Ascending aorta (tissue), 2 donors: ENCODE measurements around the gene RLIM. TPM values are rescaled to one million over a fixed set of nuclear protein-coding genes. Genes with fewer than 3 reads are reported as not detected.

Experiments
- DNase-seq, 2 donors: peaks; one replicate each; pipeline ENCODE4 v3.0.0-alpha.2; 2019; ENCODE audit warnings: low spot score in 2 of 2
- H3K27ac ChIP-seq, 2 donors: fragments of 200-600 bp; sonication (generic); one replicate each; pipeline ENCODE4 v1.5.1; 2016 to 2017; ENCODE audit warnings: mild to moderate bottlenecking in 1 of 2
- H3K27me3 ChIP-seq: fragments of 200-600 bp; sonication (generic); one replicate; pipeline ENCODE4 v1.5.1; 2017
- H3K36me3 ChIP-seq, 2 donors: fragments of 200-600 bp; sonication (generic); one replicate each; pipeline ENCODE4 v1.5.1; 2016
- H3K4me1 ChIP-seq, 2 donors: fragments of 200-600 bp; sonication (generic); one replicate each; pipeline ENCODE4 v1.5.1; 2016 to 2017; ENCODE audit warnings: mild to moderate bottlenecking in 1 of 2
- H3K4me3 ChIP-seq, 2 donors: fragments of 200-600 bp; sonication (generic); one replicate each; pipeline ENCODE4 v1.5.1; 2016 to 2017; ENCODE audit warnings: mild to moderate bottlenecking in 1 of 2
- H3K9me3 ChIP-seq, 2 donors: fragments of 200-600 bp; sonication (generic); one replicate each; pipeline ENCODE4 v1.5.1; 2016
- intact Hi-C: fragments of 100-400 bp; cut with DNase I; formaldehyde crosslinking; loops from one replicate; pipeline ENCODE4 v1.15.1; 2023
- total RNA-seq: library from RNA; depleted of rRNA; stranded (reverse); fragments of >200 nt; gene quantifications from one replicate; pipeline ENCODE4 v1.1.0, GENCODE V29; 2016
- TF ChIP-seq, protein P1 (sequence below), 3 experiments: fragments of 200-600 bp in 2 of 3; fragments of 450-650 bp in 1 of 3; sonication (generic) in 2 of 3; IDR thresholded peaks; one replicate each; pipeline ENCODE4 v1.5.1; 2016 to 2019; ENCODE audit warnings: antibody characterized with exemption in 3 of 3, mild to moderate bottlenecking in 1 of 3, moderate library complexity in 1 of 3

The RLIM gene
- total RNA-seq, 1 donor from 2014 or later: 11.9 TPM

DNA sequence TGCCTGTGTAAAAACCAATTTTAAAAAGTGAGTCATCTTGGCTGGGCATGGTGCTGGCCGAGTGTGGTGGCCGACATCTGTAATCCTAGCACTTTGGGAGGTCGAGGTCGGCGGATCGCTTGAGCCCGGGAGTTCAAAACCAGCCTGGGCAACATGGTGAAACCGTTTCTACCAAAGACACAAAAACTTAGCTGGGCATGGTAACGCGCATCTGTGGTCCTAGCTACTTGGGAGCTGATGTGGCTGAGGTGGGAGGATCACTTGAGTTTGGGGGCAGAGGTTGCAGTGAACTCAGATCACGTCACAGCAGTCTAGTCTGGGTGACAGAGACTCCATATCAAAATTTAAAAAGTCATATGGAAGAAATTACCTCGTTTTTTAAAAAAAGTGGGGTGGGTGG is 7.6 kb downstream of the RLIM start:
- no peaks in the 10 kb centered on the region for H3K9me3 ChIP-seq
- no peaks in the 10 kb centered on the region for H3K4me1 ChIP-seq
- intact Hi-C loops: no loop called here
- H3K27me3 ChIP-seq: no peaks in the 10 kb centered on the region
- H3K36me3 ChIP-seq: peaks cover 0 to 4% of the 10 kb centered on the region in 2 donors
- DNase-seq: no peak
- TF ChIP-seq, protein P1, sequence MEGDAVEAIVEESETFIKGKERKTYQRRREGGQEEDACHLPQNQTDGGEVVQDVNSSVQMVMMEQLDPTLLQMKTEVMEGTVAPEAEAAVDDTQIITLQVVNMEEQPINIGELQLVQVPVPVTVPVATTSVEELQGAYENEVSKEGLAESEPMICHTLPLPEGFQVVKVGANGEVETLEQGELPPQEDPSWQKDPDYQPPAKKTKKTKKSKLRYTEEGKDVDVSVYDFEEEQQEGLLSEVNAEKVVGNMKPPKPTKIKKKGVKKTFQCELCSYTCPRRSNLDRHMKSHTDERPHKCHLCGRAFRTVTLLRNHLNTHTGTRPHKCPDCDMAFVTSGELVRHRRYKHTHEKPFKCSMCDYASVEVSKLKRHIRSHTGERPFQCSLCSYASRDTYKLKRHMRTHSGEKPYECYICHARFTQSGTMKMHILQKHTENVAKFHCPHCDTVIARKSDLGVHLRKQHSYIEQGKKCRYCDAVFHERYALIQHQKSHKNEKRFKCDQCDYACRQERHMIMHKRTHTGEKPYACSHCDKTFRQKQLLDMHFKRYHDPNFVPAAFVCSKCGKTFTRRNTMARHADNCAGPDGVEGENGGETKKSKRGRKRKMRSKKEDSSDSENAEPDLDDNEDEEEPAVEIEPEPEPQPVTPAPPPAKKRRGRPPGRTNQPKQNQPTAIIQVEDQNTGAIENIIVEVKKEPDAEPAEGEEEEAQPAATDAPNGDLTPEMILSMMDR (IDR thresholded peaks at IDR 0.05): no peak
- H3K27ac ChIP-seq: no peak overlapping the region
- no peak overlapping the region for H3K4me3 ChIP-seq

DNA sequence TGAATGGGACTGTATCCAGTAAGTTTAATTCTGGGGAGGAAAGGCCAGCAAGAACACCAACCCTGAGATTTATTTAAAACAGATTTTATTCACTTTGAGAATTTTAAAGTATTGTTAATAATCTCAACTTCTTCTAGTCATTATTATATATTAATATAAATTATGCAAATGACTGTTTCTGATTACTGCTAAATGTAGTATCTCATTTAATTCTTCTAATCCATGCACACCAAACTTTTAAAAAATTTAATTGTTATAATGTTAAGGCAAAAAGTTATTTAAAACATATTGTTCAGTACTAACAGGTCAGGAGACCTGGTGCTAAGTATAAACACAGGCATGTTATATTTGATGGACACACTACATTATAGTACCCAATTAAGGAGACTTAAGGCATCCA is 8.1 kb downstream of the RLIM start:
- no peaks in the 10 kb centered on the region for H3K27me3 ChIP-seq
- intact Hi-C loops: no loop called here
- TF ChIP-seq, protein P1 (IDR thresholded peaks at IDR 0.05): no peak

DNA sequence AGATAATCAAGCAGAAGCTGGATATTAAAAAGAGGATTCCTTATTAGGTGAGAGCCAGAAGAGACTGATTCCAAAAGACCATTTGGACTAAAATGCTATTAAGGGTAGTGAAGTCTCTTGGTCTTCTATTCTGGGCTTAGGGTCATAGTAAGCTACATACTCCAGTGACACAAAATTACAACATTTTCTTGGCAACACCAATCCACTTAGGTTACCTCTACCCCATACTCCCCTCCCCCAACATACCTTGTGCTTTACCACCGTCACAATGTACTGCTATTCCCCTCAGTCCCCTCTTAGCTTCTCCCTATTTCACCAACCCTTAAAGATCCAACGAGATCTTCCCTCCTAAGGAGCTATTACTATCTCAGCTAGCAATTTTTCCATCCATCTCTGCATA is 11.4 kb downstream of the RLIM start:
- intact Hi-C loops: no loop called here
- no peaks in the 10 kb centered on the region for H3K9me3 ChIP-seq
- no peak for DNase-seq
- H3K36me3 ChIP-seq: peaks cover 0 to 5% of the 10 kb centered on the region in 2 donors
- H3K27ac ChIP-seq: no peak overlapping the region
- TF ChIP-seq, protein P1 (IDR thresholded peaks at IDR 0.05): no peak
- H3K4me1 ChIP-seq: no peaks in the 10 kb centered on the region
- no peaks in the 10 kb centered on the region for H3K27me3 ChIP-seq
- H3K4me3 ChIP-seq: no peak overlapping the region

More for the DNA sequence above, 8.1 kb downstream of the RLIM start:
- no peaks in the 10 kb centered on the region for H3K9me3 ChIP-seq
- no peak overlapping the region for H3K27ac ChIP-seq
- no peak for DNase-seq
- H3K4me3 ChIP-seq: no peak overlapping the region
- H3K36me3 ChIP-seq: peaks cover 0 to 4% of the 10 kb centered on the region in 2 donors
- no peaks in the 10 kb centered on the region for H3K4me1 ChIP-seq

DNA sequence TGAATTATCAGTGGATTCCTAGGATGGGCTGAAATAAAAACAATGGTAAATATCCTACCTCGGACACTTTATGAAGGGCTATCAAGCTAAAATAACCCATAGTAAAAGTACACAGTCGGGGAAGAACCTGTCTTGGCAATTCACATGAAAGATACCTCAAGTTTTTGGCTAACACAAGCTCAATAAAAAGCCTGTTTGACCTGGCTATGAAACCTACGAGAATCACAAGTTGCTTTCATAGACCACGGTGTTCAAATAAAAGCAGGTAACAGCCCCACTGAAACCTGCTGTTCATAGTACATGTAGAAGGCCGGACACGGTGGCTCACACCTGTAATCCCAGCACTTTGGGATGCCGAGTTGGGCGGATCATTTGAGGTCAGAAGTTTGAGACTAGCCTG is 12.3 kb downstream of the RLIM start:
- no peaks in the 10 kb centered on the region for H3K4me1 ChIP-seq
- no peak overlapping the region for H3K4me3 ChIP-seq
- H3K27me3 ChIP-seq: no peaks in the 10 kb centered on the region
- no peak overlapping the region for H3K27ac ChIP-seq
- peaks cover 0 to 5% of the 10 kb centered on the region in 2 donors for H3K36me3 ChIP-seq
- no peaks in the 10 kb centered on the region for H3K9me3 ChIP-seq
- no peak for DNase-seq
- intact Hi-C loops: no loop called here
- TF ChIP-seq, protein P1 (IDR thresholded peaks at IDR 0.05): no peak

DNA sequence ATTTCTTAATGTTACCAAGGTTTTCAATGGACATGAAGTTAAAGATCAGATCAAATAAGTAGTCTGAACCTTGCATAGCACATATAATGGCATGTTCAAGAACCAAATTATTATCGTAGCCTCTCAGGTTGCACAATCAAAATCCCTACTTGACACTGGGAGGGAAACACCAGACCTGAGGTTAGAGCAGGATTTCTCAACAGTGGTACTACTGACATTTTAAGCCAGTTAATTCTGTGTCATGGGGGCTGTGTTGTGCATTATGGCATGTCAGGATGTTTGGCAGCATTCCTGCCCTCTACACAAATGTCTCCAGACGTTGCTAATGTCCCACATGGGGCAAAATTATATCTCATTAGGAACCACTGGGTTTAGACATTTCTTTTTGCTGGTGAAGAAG is 20.8 kb downstream of the RLIM start:
- intact Hi-C loops: no loop called here
- Histone ChIP-seq H3K9me3 (no peaks in the 10 kb centered on the region), H3K4me3 (no peak overlapping the region), H3K36me3 (peaks cover 6 to 23% of the 10 kb centered on the region in 2 donors), H3K27ac (no peak overlapping the region), H3K27me3 (no peaks in the 10 kb centered on the region), H3K4me1 (no peaks in the 10 kb centered on the region)
- TF ChIP-seq, protein P1 (IDR thresholded peaks at IDR 0.05): no peak
- no peak for DNase-seq

DNA sequence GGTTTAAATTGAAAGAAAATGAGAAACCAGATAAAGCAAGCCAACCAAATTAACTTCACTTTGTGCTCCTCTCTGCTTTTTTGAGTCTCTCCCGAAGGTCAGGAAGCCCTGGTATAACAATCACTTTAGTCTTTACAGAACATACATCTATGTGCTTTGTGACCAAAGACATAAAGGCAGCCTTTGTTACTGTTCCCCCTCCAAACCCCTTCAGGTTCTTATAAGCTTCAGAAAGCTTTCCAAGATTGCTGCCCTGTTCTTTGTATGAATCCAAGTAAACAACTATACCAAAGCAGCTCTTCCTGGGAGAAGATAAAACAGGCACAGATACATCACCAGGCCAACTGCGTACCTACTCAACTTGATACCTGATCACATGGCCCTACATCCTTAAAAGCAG is 28.7 kb downstream of the RLIM start:
- Histone ChIP-seq H3K4me1 (no peaks in the 10 kb centered on the region), H3K9me3 (no peaks in the 10 kb centered on the region), H3K27me3 (no peaks in the 10 kb centered on the region), H3K27ac (no peak overlapping the region), H3K36me3 (no peaks in the 10 kb centered on the region), H3K4me3 (no peak overlapping the region)
- DNase-seq: no peak
- intact Hi-C loops: no loop called here
- TF ChIP-seq, protein P1 (IDR thresholded peaks at IDR 0.05): no peak
